WI38 (cell line): ENCODE data around the gene NOS1AP.

Experiments used
- H3K4me3 ChIP-seq: 2 replicates; pipeline ENCODE4 v1.5.1; 2011; ENCODE audit warnings: low read depth, mild to moderate bottlenecking, control low read depth, low read length
- TF ChIP-seq, protein P1 (sequence below): IDR thresholded peaks from 2 replicates; pipeline ENCODE4 v1.5.1; 2012; ENCODE audit warnings: low read depth, mild to moderate bottlenecking, control low read depth, low read length

Gene NOS1AP

DNA sequence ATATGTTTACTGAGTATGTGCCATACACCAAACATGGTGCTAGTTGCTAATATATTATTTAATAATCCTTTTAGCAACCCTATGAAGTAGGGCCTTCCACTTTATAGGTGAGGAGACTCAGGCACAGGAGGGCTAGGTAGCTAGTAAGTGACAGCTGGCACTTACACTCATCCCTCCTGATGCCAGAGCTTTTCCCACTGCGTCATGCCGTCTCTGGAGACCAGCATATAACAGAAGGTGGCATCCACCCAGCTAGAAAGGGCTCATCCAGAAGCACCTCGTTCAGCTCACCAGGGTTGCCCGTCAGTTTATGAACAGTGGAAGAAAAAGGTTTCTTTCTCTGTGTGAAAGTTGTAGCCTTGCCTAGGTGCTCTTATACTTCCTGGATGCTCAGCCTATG lies 108.9 kb downstream of the NOS1AP start:
- no peak overlapping the region for H3K4me3 ChIP-seq
- TF ChIP-seq, protein P1, sequence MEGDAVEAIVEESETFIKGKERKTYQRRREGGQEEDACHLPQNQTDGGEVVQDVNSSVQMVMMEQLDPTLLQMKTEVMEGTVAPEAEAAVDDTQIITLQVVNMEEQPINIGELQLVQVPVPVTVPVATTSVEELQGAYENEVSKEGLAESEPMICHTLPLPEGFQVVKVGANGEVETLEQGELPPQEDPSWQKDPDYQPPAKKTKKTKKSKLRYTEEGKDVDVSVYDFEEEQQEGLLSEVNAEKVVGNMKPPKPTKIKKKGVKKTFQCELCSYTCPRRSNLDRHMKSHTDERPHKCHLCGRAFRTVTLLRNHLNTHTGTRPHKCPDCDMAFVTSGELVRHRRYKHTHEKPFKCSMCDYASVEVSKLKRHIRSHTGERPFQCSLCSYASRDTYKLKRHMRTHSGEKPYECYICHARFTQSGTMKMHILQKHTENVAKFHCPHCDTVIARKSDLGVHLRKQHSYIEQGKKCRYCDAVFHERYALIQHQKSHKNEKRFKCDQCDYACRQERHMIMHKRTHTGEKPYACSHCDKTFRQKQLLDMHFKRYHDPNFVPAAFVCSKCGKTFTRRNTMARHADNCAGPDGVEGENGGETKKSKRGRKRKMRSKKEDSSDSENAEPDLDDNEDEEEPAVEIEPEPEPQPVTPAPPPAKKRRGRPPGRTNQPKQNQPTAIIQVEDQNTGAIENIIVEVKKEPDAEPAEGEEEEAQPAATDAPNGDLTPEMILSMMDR: no peak

DNA sequence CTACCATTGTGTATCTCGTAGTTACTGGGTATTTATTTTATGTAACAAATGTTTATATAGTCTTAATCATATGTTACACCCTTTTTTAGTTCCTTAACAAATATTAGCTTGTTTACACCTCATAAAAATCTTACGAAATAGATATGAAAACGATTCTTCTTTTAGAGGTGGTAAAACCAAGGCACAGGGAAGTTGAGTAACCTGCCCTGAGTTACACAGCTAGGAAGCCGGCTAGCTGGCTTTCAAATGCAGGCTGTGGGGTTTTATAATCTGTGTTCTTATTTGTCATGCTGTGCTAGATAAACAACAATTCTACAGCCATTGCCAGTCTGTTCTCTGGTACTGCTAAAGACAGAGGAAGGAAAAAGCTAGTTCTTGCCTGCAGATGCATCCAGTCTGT lies 109.6 kb downstream of the NOS1AP start:
- H3K4me3 ChIP-seq: no peak overlapping the region
- TF ChIP-seq, protein P1: no peak

DNA sequence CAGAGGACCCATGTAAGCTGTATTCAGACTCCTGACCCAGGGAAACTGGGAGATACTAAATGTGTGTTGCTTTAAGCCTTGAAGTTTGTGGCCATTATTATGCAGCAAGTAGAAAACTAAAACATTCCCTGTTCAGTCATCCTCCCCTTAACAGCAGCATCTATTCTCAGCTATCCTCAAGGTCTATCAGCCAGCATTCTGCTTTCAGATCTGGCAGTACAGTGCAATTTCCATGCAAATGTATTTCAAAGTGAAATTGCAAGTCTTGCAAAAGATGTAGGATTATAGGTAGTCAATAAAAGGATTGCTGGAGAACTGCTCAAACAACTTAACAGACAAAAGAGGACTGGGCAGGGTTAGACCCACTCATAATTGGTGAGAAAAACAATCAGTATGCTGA lies 111.3 kb downstream of the NOS1AP start:
- H3K4me3 ChIP-seq: no peak overlapping the region
- TF ChIP-seq, protein P1: no peak

DNA sequence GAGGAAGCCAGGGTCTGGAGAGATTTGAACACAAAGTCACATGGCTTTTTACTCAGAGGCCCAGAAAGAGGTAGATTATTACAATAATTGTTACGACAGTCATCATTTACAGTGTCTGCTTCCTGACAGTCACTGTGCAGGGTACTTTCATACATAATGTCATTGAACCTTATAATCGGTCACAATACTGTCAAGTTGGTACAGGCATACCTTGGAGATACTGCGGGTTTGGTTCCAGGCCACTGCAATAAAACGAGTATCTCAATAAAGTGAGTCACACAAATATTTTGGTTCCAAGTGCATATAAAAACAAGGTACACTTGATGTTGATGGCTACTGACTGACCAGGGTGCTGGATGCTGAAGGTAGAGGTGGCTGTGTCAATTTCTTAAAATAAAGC lies 112.6 kb downstream of the NOS1AP start:
- TF ChIP-seq, protein P1: no peak
- H3K4me3 ChIP-seq: no peak overlapping the region

- TF ChIP-seq, protein P1: no peak
- no peak overlapping the region for H3K4me3 ChIP-seq
Observed at GRCh38 chr1:162185314-162186025, 116.0 kb downstream of the NOS1AP start.

DNA sequence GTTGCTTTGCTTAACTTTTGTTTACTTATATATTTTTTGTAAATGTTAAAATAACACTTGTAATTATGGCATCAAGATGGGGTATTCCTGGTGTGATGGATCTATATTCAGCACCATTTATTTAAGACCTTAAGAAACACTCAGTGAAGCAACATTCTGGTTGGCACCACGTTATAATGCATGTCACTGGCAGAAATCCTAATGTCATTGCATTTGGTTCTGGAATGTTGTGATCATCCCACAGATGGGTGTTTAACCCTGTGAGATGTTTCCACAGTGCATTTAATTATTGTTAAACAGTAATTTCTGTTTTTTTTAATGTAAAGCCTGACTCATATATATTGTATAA lies 116.5 kb downstream of the NOS1AP start:
- TF ChIP-seq, protein P1: no peak
- H3K4me3 ChIP-seq: no peak overlapping the region

GRCh38 chr1:162186406-162186805 lies 116.9 kb downstream of the NOS1AP start:
- TF ChIP-seq, protein P1: no peak
- no peak overlapping the region for H3K4me3 ChIP-seq
